Parathyroid adenoma (tissue), 2 donors: ENCODE results near the gene ZMIZ1.
A peak's percentile ranks its signal among the peaks of the same experiment; 100 is the strongest.

ENCODE experiments used
- H2AFZ ChIP-seq: fragments of 300-600 bp; sonication (generic); one replicate; pipeline ENCODE4 v1.7.0; 2017; ENCODE audit warnings: antibody characterized with exemption, mild to moderate bottlenecking
- H3K27ac ChIP-seq: fragments of 300-600 bp; sonication (generic); one replicate; pipeline ENCODE4 v1.7.0; 2017
- H3K27me3 ChIP-seq: fragments of 300-600 bp; sonication (generic); one replicate; pipeline ENCODE4 v1.7.0; 2017; ENCODE audit warnings: low read length; ENCODE audit not compliant: control insufficient read depth, insufficient read depth
- H3K36me3 ChIP-seq: fragments of 300-600 bp; sonication (generic); one replicate; pipeline ENCODE4 v1.7.0; 2017; ENCODE audit warnings: low read length; ENCODE audit not compliant: control insufficient read depth, insufficient read depth
- H3K4me1 ChIP-seq: fragments of 300-600 bp; sonication (generic); one replicate; pipeline ENCODE4 v1.7.0; 2017; ENCODE audit warnings: control low read depth
- H3K4me2 ChIP-seq: fragments of 300-600 bp; sonication (generic); one replicate; pipeline ENCODE4 v1.7.0; 2017; ENCODE audit warnings: low read length
- H3K4me3 ChIP-seq: fragments of 300-600 bp; sonication (generic); one replicate; pipeline ENCODE4 v1.7.0; 2017; ENCODE audit warnings: low read depth, low read length
- H3K79me2 ChIP-seq: fragments of 300-600 bp; sonication (generic); one replicate; pipeline ENCODE4 v1.7.0; 2017; ENCODE audit warnings: control low read depth
- H3K9ac ChIP-seq: fragments of 300-600 bp; sonication (generic); one replicate; pipeline ENCODE4 v1.7.0; 2017; ENCODE audit warnings: mild to moderate bottlenecking
- H3K9me3 ChIP-seq: fragments of 300-600 bp; sonication (generic); one replicate; pipeline ENCODE4 v1.7.0; 2017; ENCODE audit warnings: low read length; ENCODE audit not compliant: control insufficient read depth
- TF ChIP-seq, protein P1 (sequence below): fragments of 300-600 bp; sonication (generic); IDR thresholded peaks from one replicate; pipeline ENCODE4 v1.7.0; 2017; ENCODE audit warnings: antibody characterized with exemption, mild to moderate bottlenecking
- donor health status: primary hyperparathyroidism.

The ZMIZ1 gene

DNA sequence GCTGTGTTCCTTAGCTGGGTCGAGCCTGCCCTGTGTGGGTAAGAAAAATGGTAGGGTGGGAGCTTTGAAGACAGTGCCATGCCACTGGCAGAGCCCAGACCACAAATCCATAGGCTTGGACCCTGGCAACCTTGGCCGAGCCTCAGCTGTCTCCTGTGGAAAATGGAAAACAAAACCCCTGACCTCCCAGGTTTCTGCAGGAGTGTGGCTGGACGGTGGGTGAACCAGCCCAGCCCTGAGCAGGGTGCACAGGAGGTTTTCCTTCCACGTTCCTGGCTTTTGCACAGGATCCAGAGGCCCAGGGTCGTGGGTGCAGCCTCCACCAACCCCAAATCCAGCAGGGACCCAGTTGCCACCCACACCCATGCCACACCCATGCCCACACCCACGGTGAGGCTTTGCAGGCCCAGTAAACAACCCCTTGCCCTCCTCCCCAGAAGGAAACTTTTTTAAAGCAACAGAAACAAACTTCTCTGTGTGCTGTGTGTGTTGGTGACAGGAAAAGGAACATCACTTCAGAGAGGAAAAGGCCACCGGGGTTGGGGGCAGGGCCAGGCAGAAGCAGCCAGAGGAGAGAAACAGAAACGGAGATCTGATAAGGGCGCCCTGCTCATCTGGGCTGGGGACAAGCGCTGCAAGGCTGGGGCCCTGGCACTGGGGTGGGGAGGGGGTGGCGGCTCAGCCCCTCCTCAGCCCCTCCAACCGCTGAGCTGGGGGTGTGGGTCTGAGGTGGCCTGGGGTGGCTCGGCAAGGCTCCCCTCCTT lies 20.7 kb upstream of the ZMIZ1 start:
- Histone ChIP-seq H3K27me3 (no peaks in the 10 kb centered on the region), H3K27ac (no peak overlapping the region), H3K4me3 (no peak overlapping the region), H3K4me2 (no peak overlapping the region), H3K36me3 (no peaks in the 10 kb centered on the region), H2AFZ (peak overlapping the region; percentile 18), H3K9ac (no peak overlapping the region), H3K9me3 (no peaks in the 10 kb centered on the region), H3K79me2 (no peaks in the 10 kb centered on the region), H3K4me1 (peaks cover 12% of the 10 kb centered on the region)
- TF ChIP-seq, protein P1, sequence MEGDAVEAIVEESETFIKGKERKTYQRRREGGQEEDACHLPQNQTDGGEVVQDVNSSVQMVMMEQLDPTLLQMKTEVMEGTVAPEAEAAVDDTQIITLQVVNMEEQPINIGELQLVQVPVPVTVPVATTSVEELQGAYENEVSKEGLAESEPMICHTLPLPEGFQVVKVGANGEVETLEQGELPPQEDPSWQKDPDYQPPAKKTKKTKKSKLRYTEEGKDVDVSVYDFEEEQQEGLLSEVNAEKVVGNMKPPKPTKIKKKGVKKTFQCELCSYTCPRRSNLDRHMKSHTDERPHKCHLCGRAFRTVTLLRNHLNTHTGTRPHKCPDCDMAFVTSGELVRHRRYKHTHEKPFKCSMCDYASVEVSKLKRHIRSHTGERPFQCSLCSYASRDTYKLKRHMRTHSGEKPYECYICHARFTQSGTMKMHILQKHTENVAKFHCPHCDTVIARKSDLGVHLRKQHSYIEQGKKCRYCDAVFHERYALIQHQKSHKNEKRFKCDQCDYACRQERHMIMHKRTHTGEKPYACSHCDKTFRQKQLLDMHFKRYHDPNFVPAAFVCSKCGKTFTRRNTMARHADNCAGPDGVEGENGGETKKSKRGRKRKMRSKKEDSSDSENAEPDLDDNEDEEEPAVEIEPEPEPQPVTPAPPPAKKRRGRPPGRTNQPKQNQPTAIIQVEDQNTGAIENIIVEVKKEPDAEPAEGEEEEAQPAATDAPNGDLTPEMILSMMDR: no peak

DNA sequence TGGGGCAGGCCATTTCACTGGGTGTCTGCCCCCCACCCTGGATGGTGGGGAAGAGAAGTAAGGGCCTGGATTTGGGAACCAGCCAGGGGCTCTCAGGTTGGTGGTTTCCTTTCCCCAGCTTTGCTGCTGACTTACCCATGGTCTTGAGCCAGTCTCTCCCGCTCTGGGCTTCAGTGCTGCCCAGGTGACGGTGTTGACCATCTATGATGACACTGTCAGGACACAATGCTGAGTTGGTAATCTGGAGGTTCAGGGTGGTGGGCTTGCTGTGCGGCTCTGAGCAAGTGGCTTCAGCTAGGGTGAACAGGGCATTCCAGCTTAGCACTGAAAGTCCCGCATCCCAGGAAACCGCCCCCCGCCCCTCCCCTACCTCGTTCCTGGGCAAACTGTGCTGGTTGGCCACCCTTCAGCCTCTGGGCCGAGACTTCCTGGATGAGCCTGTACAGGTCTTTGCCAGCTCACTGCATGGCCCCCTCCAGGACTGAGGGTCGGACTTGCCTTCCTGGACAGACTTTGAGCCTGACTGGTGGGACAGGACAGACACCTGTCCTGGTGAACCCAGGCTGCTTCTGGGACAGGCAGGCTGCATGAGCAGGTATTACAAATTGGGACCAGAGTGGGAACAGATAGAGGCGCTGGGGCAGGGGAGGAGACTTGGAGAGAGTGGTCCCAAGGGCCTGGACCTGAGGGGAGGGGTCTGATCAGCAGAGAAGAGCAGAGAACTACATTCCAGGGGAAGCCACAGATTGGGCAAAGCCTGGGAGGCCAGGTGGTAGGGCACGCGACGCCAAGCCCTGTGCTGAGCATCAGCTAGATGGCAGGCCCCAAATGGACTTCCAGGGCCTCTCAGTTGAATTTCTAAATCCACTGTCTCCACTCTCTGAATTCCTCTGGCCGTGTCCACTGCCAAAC lies 19.9 kb upstream of the ZMIZ1 start:
- Histone ChIP-seq H3K27me3 (no peaks in the 10 kb centered on the region), H2AFZ (no peak overlapping the region), H3K9me3 (no peaks in the 10 kb centered on the region), H3K4me3 (no peak overlapping the region), H3K36me3 (no peaks in the 10 kb centered on the region), H3K9ac (no peak overlapping the region), H3K4me2 (no peak overlapping the region), H3K27ac (no peak overlapping the region), H3K79me2 (no peaks in the 10 kb centered on the region), H3K4me1 (peaks cover 12% of the 10 kb centered on the region)
- TF ChIP-seq, protein P1: no peak

DNA sequence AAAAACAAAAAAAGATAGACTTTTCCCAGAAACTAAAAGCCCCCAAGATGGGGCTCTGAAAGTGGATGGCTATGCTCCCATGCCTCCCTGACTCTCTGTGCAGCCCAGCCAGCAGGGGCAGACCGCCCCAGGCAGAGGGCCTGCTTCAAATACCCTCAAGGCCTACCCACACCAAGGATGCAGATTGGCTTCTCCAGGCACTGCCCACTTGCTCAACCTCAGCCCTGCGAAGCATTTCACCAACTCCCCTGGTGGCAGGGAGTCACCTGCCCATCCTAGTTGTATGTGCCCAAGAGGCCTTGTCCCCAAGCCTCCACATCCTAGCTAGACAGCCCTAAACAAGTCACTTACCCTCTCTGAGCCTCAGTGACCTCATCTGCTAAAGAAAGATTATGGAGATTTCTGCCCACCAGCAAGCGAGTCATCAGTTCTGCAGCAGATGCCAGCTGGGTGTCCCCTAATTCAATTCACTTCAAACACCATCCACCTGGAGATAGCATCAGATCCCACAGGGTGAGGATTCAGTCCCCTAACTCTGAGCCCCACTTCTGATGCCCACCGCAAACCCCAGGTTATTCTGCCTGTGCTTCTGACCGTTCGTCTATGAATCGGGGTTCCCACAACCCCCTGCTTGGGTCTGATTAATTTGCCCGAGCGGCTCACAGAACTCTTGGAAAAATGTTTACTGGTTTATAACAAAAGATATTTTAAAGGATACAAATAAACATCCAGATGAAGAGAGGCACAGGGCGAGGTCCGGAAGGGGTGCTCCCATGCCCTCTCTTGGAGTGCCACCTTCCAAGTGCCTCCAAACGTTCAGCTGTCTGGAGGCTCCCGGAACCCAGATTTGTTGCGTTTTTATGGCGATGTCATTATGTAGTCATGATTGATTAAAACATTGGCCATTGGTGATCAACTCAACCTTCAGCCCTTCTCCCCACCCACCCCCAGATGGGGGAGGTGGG lies 18.6 kb upstream of the ZMIZ1 start:
- no peaks in the 10 kb centered on the region for H3K79me2 ChIP-seq
- H3K4me3 ChIP-seq: no peak overlapping the region
- H3K4me2 ChIP-seq: no peak overlapping the region
- no peaks in the 10 kb centered on the region for H3K27me3 ChIP-seq
- H3K9ac ChIP-seq: no peak overlapping the region
- H3K36me3 ChIP-seq: no peaks in the 10 kb centered on the region
- peaks cover 12% of the 10 kb centered on the region for H3K4me1 ChIP-seq
- no peaks in the 10 kb centered on the region for H3K9me3 ChIP-seq
- H2AFZ ChIP-seq: no peak overlapping the region
- TF ChIP-seq, protein P1: no peak
- H3K27ac ChIP-seq: no peak overlapping the region

DNA sequence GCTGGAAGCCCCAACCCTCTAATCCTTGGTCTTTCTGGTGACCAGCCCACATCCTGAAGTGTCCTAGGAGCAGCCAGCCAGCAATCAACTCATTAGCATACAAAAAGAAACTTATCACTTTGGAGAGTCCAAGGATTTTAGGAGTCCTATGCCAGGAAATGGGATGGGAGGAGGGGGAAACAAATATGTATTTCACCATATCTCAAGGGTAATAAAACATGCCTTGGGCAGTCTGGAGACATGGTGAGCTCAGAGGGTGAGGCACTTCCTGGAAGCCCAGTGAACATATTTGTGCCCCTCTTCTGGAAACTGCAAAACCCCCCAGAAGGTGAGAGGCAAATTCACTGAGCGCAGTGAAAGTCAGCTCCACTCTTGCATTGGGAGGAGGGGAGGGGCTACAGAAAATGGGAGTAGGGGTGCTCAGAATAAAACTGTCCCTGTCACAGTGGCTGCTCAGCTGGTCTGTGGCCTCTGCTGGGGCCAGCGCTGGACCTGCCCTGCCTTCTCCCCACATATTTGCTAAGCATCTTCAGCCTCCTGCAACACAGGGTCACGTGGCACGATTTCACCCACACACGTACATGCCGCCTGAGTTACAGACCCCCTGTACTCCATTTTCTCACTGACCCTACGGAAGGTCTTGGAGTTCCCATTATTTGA lies 17.7 kb upstream of the ZMIZ1 start:
- Histone ChIP-seq H3K27ac (no peak overlapping the region), H3K4me1 (peaks cover 12% of the 10 kb centered on the region)

More for the DNA sequence above, 17.7 kb upstream of the ZMIZ1 start:
- Histone ChIP-seq H3K9me3 (no peaks in the 10 kb centered on the region), H3K27me3 (no peaks in the 10 kb centered on the region), H3K4me2 (no peak overlapping the region), H3K79me2 (no peaks in the 10 kb centered on the region), H3K36me3 (no peaks in the 10 kb centered on the region), H3K4me3 (no peak overlapping the region), H3K9ac (no peak overlapping the region), H2AFZ (no peak overlapping the region)
- TF ChIP-seq, protein P1: no peak
